Muscle layer of duodenum (tissue), 2 donors: ENCODE data around the gene INPP5A.
"Not testable (repeated sequence)": the region's sequence is repeated elsewhere in the genome, so short reads cannot be mapped to it uniquely, and the experiment has no call there.

Experiments
- H3K27ac ChIP-seq: one replicate; pipeline ENCODE4 v1.7.0; 2013; ENCODE audit warnings: mild to moderate bottlenecking, low read length
- H3K27me3 ChIP-seq: one replicate; pipeline ENCODE4 v1.7.0; 2013; ENCODE audit warnings: low read depth, mild to moderate bottlenecking, control low read depth, low read length
- H3K36me3 ChIP-seq, 2 donors: one replicate each; pipeline ENCODE4 v1.7.0; 2013; ENCODE audit warnings: low read length in 2 of 2, control low read depth in 1 of 2, mild to moderate bottlenecking in 1 of 2; ENCODE audit not compliant: insufficient read depth in 2 of 2, control insufficient read depth in 1 of 2
- H3K4me1 ChIP-seq, 2 donors: one replicate each; pipeline ENCODE4 v1.7.0; 2013; ENCODE audit warnings: low read length in 2 of 2, mild to moderate bottlenecking in 2 of 2, control low read depth in 1 of 2, moderate library complexity in 1 of 2; ENCODE audit not compliant: insufficient read depth in 2 of 2, control insufficient read depth in 1 of 2
- H3K4me3 ChIP-seq, 2 donors: one replicate each; pipeline ENCODE4 v1.7.0; 2013; ENCODE audit warnings: low read length in 2 of 2, low read depth in 1 of 2, mild to moderate bottlenecking in 1 of 2
- H3K9me3 ChIP-seq, 2 donors: one replicate each; pipeline ENCODE4 v1.7.0; 2013; ENCODE audit warnings: low read length in 2 of 2, control low read depth in 1 of 2, mild to moderate bottlenecking in 1 of 2; ENCODE audit not compliant: control insufficient read depth in 1 of 2
- donor health status: healthy.

Gene INPP5A

DNA sequence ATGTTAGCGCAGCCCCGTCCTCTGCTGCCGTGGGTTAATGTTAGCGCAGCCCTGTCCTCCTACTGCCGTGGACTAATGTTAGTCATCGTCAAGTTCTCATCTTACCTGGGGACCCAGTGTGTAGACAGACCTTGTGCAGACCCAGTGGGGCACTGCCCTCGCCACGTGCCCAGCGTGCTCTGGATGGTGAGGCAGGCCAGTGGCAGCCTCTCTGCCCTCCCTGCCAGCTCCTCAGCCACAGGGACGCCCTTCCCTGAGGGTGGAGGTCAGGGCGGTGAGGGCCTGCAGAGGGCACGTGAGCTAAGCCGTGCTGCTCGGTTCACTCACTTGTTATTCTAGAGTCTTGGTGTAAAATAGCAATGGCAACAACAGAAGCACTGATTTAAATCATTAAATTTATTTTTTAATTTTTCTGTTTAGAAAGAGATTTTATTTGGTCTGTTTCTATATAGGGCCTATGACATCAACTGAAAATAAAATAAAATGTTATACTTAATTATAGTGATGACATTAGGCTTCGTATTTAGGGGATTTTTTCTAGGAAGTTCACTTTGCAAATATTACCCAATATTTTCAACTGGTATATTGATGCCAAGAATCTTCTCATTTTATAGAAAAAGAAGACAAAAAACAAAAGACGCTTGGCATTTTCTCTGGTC is 199.9 kb downstream of the INPP5A start:
- Histone ChIP-seq H3K36me3 (peaks cover 5 to 42% of the 10 kb centered on the region in 2 donors), H3K4me3 (no peak overlapping the region), H3K27ac (no peak overlapping the region), H3K4me1 (no peaks in the 10 kb centered on the region), H3K9me3 (no peaks in the 10 kb centered on the region), H3K27me3 (no peaks in the 10 kb centered on the region)

DNA sequence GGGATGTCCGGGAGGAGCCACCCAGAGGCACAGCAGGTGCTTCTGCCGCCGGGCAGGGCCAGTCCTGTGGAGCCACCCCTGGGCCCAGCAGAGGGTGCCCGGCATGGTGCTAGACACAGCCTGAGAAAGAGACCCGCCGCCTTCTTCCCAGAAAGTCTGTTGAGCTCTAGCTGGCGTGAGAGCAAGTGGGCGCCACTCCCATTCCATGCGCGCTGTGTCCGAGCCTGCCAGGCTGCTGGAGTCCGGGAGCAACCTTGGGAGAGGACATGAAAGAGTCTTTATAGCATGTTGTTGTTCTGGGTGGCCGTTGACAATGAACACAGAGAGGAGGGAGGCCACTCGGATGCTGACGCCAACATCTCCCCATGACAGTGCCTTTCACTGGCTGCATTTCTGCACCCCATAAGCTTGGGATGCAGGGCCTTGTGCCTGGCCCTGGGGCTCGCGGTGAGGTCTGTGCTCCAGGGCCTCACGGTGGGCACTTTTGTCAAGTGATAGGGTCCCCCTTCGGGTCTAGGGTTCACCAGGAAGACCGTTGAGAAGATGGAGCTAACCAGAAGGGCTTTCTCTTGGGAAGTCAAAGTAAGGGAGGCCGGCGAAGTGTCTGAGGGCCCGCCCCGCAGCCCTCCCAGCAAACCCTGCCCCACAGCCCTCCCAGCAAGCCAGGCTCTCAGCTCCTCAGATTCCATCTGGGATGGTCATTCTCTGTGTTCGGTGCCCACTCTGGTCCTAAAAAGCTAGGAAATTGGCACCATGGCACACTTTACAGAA is 201.1 kb downstream of the INPP5A start:
- no peak overlapping the region for H3K27ac ChIP-seq
- H3K36me3 ChIP-seq, result peaks cover 3 to 35% of the 10 kb centered on the region in 2 donors
- no peaks in the 10 kb centered on the region for H3K27me3 ChIP-seq
- no peaks in the 10 kb centered on the region for H3K9me3 ChIP-seq
- H3K4me1 ChIP-seq, result no peaks in the 10 kb centered on the region
- H3K4me3 ChIP-seq, result no peak overlapping the region

DNA sequence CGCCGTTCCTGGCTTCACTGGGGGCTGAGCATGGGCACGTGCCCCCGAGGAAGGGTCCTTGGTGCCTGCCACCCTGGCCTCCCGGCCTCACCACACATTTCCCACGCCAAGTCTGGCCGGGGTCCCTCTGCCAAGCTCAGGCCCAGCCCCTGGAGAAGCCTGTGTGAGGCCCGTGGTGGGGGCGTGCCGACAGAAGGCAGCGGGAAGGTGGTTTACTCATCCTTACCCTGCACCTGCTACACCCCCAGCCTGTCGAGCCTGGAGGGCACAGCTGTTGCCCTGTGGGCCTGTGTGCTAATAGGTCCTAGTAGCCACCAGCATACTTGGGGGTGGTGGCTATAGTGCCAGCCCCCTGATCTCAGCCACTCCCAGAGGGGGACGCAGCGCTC is 201.6 kb downstream of the INPP5A start:
- Histone ChIP-seq H3K4me1 (no peaks in the 10 kb centered on the region), H3K9me3 (no peaks in the 10 kb centered on the region), H3K27ac (no peak overlapping the region), H3K36me3 (peaks cover 0 to 35% of the 10 kb centered on the region in 2 donors), H3K4me3 (no peak overlapping the region), H3K27me3 (no peaks in the 10 kb centered on the region)

- Histone ChIP-seq H3K4me3 (no peak overlapping the region), H3K36me3 (peaks cover 0 to 24% of the 10 kb centered on the region in 2 donors), H3K9me3 (no peaks in the 10 kb centered on the region), H3K27ac (no peak overlapping the region), H3K27me3 (no peaks in the 10 kb centered on the region), H3K4me1 (no peaks in the 10 kb centered on the region)
Measured at GRCh38 chr10:132740588-132740987, 203.0 kb downstream of the INPP5A start.

- Histone ChIP-seq H3K27me3 (no peaks in the 10 kb centered on the region), H3K4me1 (no peaks in the 10 kb centered on the region), H3K4me3 (no peak overlapping the region), H3K36me3 (peaks cover 0 to 10% of the 10 kb centered on the region in 2 donors), H3K27ac (no peak overlapping the region), H3K9me3 (no peaks in the 10 kb centered on the region)
Measured at GRCh38 chr10:132742167-132742836, 204.7 kb downstream of the INPP5A start.

- peaks cover 0 to 10% of the 10 kb centered on the region in 2 donors for H3K36me3 ChIP-seq
- H3K27me3 ChIP-seq, result no peaks in the 10 kb centered on the region
- no peak overlapping the region for H3K4me3 ChIP-seq
- H3K4me1 ChIP-seq, result no peaks in the 10 kb centered on the region
- H3K9me3 ChIP-seq, result no peaks in the 10 kb centered on the region
- H3K27ac ChIP-seq, result no peak overlapping the region
Measured at GRCh38 chr10:132742837-132743194, 205.2 kb downstream of the INPP5A start.

GRCh38 chr10:132743196-132743924 is 205.8 kb downstream of the INPP5A start:
- not testable (repeated sequence) for H3K36me3 ChIP-seq, H3K4me1 ChIP-seq, H3K4me3 ChIP-seq, H3K27ac ChIP-seq, H3K9me3 ChIP-seq, H3K27me3 ChIP-seq

GRCh38 chr10:132743925-132744490 is 206.4 kb downstream of the INPP5A start:
- H3K27me3 ChIP-seq, result no peaks in the 10 kb centered on the region
- H3K27ac ChIP-seq, result no peak overlapping the region
- peaks cover 0 to 10% of the 10 kb centered on the region in 2 donors for H3K36me3 ChIP-seq
- H3K4me3 ChIP-seq, result no peak overlapping the region
- no peaks in the 10 kb centered on the region for H3K9me3 ChIP-seq
- no peaks in the 10 kb centered on the region for H3K4me1 ChIP-seq

- H3K27me3 ChIP-seq, result no peaks in the 10 kb centered on the region
- H3K9me3 ChIP-seq, result no peaks in the 10 kb centered on the region
- H3K36me3 ChIP-seq, result peaks cover 2 to 13% of the 10 kb centered on the region in 2 donors
- no peaks in the 10 kb centered on the region for H3K4me1 ChIP-seq
- no peak overlapping the region for H3K27ac ChIP-seq
- no peak overlapping the region for H3K4me3 ChIP-seq
Measured at GRCh38 chr10:132744839-132745238, 207.3 kb downstream of the INPP5A start.

DNA sequence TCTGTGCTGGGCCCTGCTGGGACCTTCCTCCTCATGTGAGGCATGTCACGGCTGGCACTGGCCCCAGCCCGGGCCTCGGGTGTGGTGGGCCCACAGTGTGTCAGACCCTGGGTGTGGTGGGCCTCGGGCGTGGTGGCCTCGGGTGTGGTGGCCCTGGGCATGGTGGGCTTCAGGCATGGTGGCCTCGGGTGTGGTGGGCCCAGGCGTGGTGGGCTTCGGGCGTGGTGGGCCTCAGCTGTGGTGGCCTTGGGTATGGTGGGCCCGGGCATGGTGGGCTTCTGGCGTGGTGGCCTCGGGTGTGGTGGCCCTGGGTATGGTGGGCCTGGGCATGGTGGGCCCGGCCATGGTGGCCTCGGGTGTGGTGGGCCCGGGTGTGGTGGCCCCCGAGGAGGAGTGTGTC is 207.9 kb downstream of the INPP5A start:
- Histone ChIP-seq H3K27me3 (no peaks in the 10 kb centered on the region), H3K36me3 (peaks cover 7 to 19% of the 10 kb centered on the region in 2 donors), H3K4me3 (no peak overlapping the region), H3K27ac (no peak overlapping the region), H3K4me1 (no peaks in the 10 kb centered on the region), H3K9me3 (no peaks in the 10 kb centered on the region)

GRCh38 chr10:132745971-132746370 is 208.4 kb downstream of the INPP5A start:
- H3K4me1 ChIP-seq, result no peaks in the 10 kb centered on the region
- no peaks in the 10 kb centered on the region for H3K9me3 ChIP-seq
- H3K36me3 ChIP-seq, result peaks cover 7 to 23% of the 10 kb centered on the region in 2 donors
- no peaks in the 10 kb centered on the region for H3K27me3 ChIP-seq
- no peak overlapping the region for H3K4me3 ChIP-seq
- H3K27ac ChIP-seq, result no peak overlapping the region
